A549 (cell line): ENCODE data around the gene SHLD1. TPM values are rescaled to one million over a fixed set of nuclear protein-coding genes. Genes with fewer than 3 reads are reported as not detected.

Experiments
- ATAC-seq, 2 experiments: fragments of 200-7000 bp in 1 of 2; fragments of >200 bp in 1 of 2; cut with Nextera tagmentation in 1 of 2; cut with Tn5 transposase in 1 of 2; 3 replicates each; pipeline versions ENCODE4 v1.8.0 to v1.9.1; 2018 to 2020; ENCODE audit warnings: mild to moderate bottlenecking in 1 of 2, moderate library complexity in 1 of 2
- CTCF ChIA-PET: fragments of 300-600 bp; sonication (Branson Sonifier 250); formaldehyde crosslinking; extraction: SDS; loops from one replicate; lab custom pipeline; 2021; ENCODE audit warnings: antibody characterized with exemption, inconsistent platforms; lab: Yijun Ruan, JAX
- POLR2A ChIA-PET: fragments of 350-600 bp; formaldehyde crosslinking; extraction: SDS; loops from one replicate; lab custom pipeline; 2021; ENCODE audit warnings: antibody characterized with exemption, inconsistent platforms; lab: Yijun Ruan, JAX
- DNase-seq, 2 experiments: peaks; one replicate each; pipeline versions ENCODE4 v3.0.0 to v3.0.0-alpha.2; 2011 to 2016; ENCODE audit warnings: low read depth in 1 of 2, low spot score in 1 of 2
- FAIRE-seq: peaks from 2 replicates; lab custom pipeline; 2011; peaks lifted over from hg19 to GRCh38; lab: Jason Lieb, UNC
- H3K27ac ChIP-seq, 2 experiments: fragments of >200 bp; sonication (Bioruptor Twin); formaldehyde crosslinking; 3 replicates each; pipeline ENCODE4 v1.5.1; 2016 to 2017
- H3K4me1 ChIP-seq: fragments of >200 bp; sonication (Bioruptor Twin); formaldehyde crosslinking; 3 replicates; pipeline ENCODE4 v1.6.1; 2016
- H3K4me2 ChIP-seq: fragments of >200 bp; sonication (Bioruptor Twin); formaldehyde crosslinking; 3 replicates; pipeline ENCODE4 v1.6.1; 2016
- H3K4me3 ChIP-seq: fragments of >200 bp; sonication (Bioruptor Twin); formaldehyde crosslinking; 3 replicates; pipeline ENCODE4 v1.5.1; 2016
- H3K9me3 ChIP-seq: fragments of >200 bp; sonication (Bioruptor Twin); formaldehyde crosslinking; 3 replicates; pipeline ENCODE4 v1.6.1; 2016
- FOSB ChIP-seq: fragments of 250-450 bp; sonication (Bioruptor Pico); IDR thresholded peaks from 2 replicates; pipeline ENCODE4 v1.5.0; 2020; ENCODE audit warnings: mild to moderate bottlenecking, moderate library complexity
- FOSL2 ChIP-seq, 2 experiments: fragments of 450-650 bp in 1 of 2; fragments of >200 bp in 1 of 2; sonication (Bioruptor Twin) in 1 of 2; formaldehyde crosslinking; IDR thresholded peaks; 2 replicates each; pipeline versions ENCODE4 v1.5.0 to v1.6.1; 2016 to 2020; ENCODE audit warnings: mild to moderate bottlenecking in 1 of 2, moderate library complexity in 1 of 2
- HDAC2 ChIP-seq: fragments of 200-600 bp; sonication (generic); IDR thresholded peaks from 2 replicates; pipeline ENCODE4 v1.6.1; 2016
- HEYL ChIP-seq: fragments of 250-450 bp; sonication (Bioruptor Pico); IDR thresholded peaks from 2 replicates; pipeline ENCODE4 v1.8.0; 2021; ENCODE audit warnings: mild to moderate bottlenecking, moderate library complexity
- JUN ChIP-seq, 2 experiments: fragments of >200 bp; sonication (Bioruptor Twin); formaldehyde crosslinking; IDR thresholded peaks; 2 replicates in 1 of 2; 3 replicates in 1 of 2; pipeline ENCODE4 v1.6.1; 2016 to 2017
- MAZ ChIP-seq: fragments of 150-350 bp; IDR thresholded peaks from 2 replicates; pipeline ENCODE4 v1.6.1; 2014; ENCODE audit warnings: antibody characterized with exemption, low read depth, low read length, borderline replicate concordance
- NPAS2 ChIP-seq: fragments of 250-450 bp; sonication (Bioruptor Pico); IDR thresholded peaks from 2 replicates; pipeline ENCODE4 v1.8.0; 2022; ENCODE audit warnings: mild to moderate bottlenecking, moderate library complexity, borderline replicate concordance
- RAD21 ChIP-seq, 2 experiments: fragments of >200 bp in 1 of 2; sonication (Bioruptor Twin) in 1 of 2; formaldehyde crosslinking in 1 of 2; IDR thresholded peaks in 1 of 2; conservative IDR thresholded peaks in 1 of 2; 2 replicates in 1 of 2; 3 replicates in 1 of 2; pipeline ENCODE4 v1.6.1; 2012 to 2018; ENCODE audit warnings: inconsistent platforms in 1 of 2
- RARB ChIP-seq: fragments of 250-450 bp; sonication (Bioruptor Pico); IDR thresholded peaks from 2 replicates; pipeline ENCODE4 v1.8.0; 2021; ENCODE audit warnings: mild to moderate bottlenecking, moderate library complexity
- RNF2 ChIP-seq: fragments of 200-600 bp; sonication (generic); IDR thresholded peaks from 2 replicates; pipeline ENCODE4 v1.6.1; 2016; ENCODE audit warnings: low read depth, mild to moderate bottlenecking, antibody characterized with exemption, moderate library complexity, borderline replicate concordance
- SMC3 ChIP-seq: fragments of >200 bp; sonication (Bioruptor Twin); formaldehyde crosslinking; IDR thresholded peaks from 3 replicates; pipeline ENCODE4 v1.6.1; 2018; ENCODE audit warnings: inconsistent platforms
- WGBS: methylation state at CpG from one replicate; pipeline ENCODE4 v1.1.6; 2017; ENCODE audit errors: missing lambda C conversion rate; 5-methylcytosine and 5-hydroxymethylcytosine counted together
- polyA plus RNA-seq, 4 experiments: library from polyadenylated mRNA; depleted of rRNA in 3 of 4; stranded (reverse); fragments of >200 nt; fragmentation: RNase III in 1 of 4; extraction: RNeasy Plus Mini Kit Qiagen cat#74134 plus additional on column Dnase treatment in 1 of 4; gene quantifications; 2 replicates in 3 of 4; 3 replicates in 1 of 4; pipeline ENCODE4 v1.2.3, GENCODE V29; 2011 to 2017
- TF ChIP-seq, protein P1 (sequence below): fragments of >200 bp; sonication (Bioruptor Twin); formaldehyde crosslinking; IDR thresholded peaks from 3 replicates; pipeline ENCODE4 v1.5.1; 2016
- TF ChIP-seq, protein P2 (sequence below): fragments of 200-600 bp; sonication (generic); IDR thresholded peaks from 2 replicates; pipeline ENCODE4 v1.6.1; 2016; ENCODE audit warnings: antibody characterized with exemption, mild to moderate bottlenecking, moderate library complexity
- TF ChIP-seq, protein P3 (sequence below): fragments of >200 bp; sonication (Bioruptor Twin); formaldehyde crosslinking; IDR thresholded peaks from 3 replicates; pipeline ENCODE4 v1.6.1; 2016

The SHLD1 gene
- polyA plus RNA-seq, 2 of the 4 experiments (the other 2 are of a cell fraction): 6.5 to 18.4 TPM

DNA sequence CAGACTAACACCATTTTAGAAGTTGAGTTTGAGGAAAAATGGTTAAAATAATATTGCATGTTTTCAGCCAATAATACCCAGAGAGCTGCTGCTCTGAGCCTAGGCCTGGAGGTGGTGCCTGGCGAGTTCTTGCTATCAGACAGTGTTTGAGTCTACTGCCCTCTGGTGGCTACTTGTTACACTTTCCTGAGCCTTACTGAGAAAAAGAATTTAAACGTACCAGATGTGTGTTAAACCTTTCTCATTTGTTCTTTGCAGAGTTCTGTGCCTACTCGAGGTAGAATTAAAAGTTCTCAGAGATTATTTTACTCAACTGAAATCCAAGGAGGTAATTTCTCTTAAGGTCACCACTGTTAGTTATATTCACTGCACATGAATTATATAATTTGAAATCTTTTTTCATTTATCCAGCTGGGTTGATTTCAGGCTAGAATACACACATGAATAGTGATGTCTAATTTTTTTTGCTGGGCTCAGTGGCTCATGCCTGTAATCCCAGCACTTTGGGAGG, 38.2 kb downstream of the SHLD1 start:
- Histone ChIP-seq H3K9me3 (no peaks in the 10 kb centered on the region; the same call in 2 of the 3 replicates), H3K4me2 (peak overlapping the region; percentile 48; the same call in 1 of the 3 replicates), H3K4me3 (no peak overlapping the region), H3K27ac (peak overlapping the region; percentile 69 to 74), H3K4me1 (peaks cover 37% of the 10 kb centered on the region)
- ATAC-seq (peak; percentile 91 to 92), FAIRE-seq (peak; percentile 94), DNase-seq (peak; percentile 80 to 94)
- POLR2A ChIA-PET: interaction anchor here (1.0 to 1.3 kb wide), 3 partner anchors 216 to 231 kb away, joined by 3 to 12 read pairs (median 7); no protein-coding TSS in a partner anchor
- TF ChIP-seq RAD21 (conservative IDR thresholded peaks at IDR 0.05 in 1 of 2, IDR thresholded peaks at IDR 0.05 in 1 of 2) (peak; percentile 100), NPAS2 (no peak), SMC3 (peak; percentile 100)
- TF ChIP-seq, protein P1, sequence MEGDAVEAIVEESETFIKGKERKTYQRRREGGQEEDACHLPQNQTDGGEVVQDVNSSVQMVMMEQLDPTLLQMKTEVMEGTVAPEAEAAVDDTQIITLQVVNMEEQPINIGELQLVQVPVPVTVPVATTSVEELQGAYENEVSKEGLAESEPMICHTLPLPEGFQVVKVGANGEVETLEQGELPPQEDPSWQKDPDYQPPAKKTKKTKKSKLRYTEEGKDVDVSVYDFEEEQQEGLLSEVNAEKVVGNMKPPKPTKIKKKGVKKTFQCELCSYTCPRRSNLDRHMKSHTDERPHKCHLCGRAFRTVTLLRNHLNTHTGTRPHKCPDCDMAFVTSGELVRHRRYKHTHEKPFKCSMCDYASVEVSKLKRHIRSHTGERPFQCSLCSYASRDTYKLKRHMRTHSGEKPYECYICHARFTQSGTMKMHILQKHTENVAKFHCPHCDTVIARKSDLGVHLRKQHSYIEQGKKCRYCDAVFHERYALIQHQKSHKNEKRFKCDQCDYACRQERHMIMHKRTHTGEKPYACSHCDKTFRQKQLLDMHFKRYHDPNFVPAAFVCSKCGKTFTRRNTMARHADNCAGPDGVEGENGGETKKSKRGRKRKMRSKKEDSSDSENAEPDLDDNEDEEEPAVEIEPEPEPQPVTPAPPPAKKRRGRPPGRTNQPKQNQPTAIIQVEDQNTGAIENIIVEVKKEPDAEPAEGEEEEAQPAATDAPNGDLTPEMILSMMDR: peak; percentile 99
- WGBS: 2% methylated on average over 3 of the region's 3 CpGs
- CTCF ChIA-PET: interaction anchor here (0.6 to 13.1 kb wide), 101 partner anchors 9 to 289 kb away, joined by 3 to 175 read pairs (median 5); no protein-coding TSS in a partner anchor

DNA sequence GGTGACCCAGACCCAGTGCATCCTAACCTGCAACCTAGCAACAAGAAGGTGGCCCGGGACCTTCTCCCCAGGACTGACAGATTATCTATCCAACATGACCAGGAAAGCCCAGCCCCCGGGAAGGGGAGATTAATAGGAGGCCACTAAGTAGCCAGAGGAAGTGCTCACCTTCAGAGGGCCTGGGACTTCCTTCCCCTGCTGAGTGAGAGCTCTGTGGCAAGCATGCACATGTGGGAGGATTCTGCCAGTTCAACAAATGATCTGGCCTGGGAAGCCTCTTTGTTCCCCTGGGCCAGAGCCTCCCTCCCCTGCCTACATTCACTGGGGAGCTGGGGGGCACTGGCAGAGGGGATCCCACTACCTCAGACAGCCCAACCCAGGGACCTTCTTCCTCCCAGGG, 39.6 kb downstream of the SHLD1 start:
- Histone ChIP-seq H3K9me3 (no peaks in the 10 kb centered on the region; the same call in 2 of the 3 replicates), H3K27ac (peak overlapping the region; percentile 30 to 69; a peak in 5 of 6 replicates), H3K4me2 (no peak overlapping the region), H3K4me3 (no peak overlapping the region), H3K4me1 (peaks cover 34% of the 10 kb centered on the region)
- ATAC-seq (no peak; a peak in 1 of 6 replicates), DNase-seq (no peak), FAIRE-seq (no peak)
- WGBS: 73% methylated on average over 2 of the region's 2 CpGs
- ChIA-PET POLR2A (no interaction called here), CTCF (interaction anchor here (0.6 to 13.1 kb wide), 13 partner anchors 14 to 271 kb away, joined by 3 to 175 read pairs (median 24); no protein-coding TSS in a partner anchor)
- TF ChIP-seq, protein P2, sequence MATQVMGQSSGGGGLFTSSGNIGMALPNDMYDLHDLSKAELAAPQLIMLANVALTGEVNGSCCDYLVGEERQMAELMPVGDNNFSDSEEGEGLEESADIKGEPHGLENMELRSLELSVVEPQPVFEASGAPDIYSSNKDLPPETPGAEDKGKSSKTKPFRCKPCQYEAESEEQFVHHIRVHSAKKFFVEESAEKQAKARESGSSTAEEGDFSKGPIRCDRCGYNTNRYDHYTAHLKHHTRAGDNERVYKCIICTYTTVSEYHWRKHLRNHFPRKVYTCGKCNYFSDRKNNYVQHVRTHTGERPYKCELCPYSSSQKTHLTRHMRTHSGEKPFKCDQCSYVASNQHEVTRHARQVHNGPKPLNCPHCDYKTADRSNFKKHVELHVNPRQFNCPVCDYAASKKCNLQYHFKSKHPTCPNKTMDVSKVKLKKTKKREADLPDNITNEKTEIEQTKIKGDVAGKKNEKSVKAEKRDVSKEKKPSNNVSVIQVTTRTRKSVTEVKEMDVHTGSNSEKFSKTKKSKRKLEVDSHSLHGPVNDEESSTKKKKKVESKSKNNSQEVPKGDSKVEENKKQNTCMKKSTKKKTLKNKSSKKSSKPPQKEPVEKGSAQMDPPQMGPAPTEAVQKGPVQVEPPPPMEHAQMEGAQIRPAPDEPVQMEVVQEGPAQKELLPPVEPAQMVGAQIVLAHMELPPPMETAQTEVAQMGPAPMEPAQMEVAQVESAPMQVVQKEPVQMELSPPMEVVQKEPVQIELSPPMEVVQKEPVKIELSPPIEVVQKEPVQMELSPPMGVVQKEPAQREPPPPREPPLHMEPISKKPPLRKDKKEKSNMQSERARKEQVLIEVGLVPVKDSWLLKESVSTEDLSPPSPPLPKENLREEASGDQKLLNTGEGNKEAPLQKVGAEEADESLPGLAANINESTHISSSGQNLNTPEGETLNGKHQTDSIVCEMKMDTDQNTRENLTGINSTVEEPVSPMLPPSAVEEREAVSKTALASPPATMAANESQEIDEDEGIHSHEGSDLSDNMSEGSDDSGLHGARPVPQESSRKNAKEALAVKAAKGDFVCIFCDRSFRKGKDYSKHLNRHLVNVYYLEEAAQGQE: no peak
- TF ChIP-seq RARB (CRISPR knock-in tag) (no peak), FOSL2 (IDR thresholded peaks at IDR 0.05) (no peak), FOSL2 (CRISPR knock-in tag; IDR thresholded peaks at IDR 0.05) (no peak), HDAC2 (no peak), JUN (IDR thresholded peaks at IDR 0.05) (no peak), RNF2 (no peak), HEYL (CRISPR knock-in tag) (no peak), MAZ (no peak)
- TF ChIP-seq, protein P3, sequence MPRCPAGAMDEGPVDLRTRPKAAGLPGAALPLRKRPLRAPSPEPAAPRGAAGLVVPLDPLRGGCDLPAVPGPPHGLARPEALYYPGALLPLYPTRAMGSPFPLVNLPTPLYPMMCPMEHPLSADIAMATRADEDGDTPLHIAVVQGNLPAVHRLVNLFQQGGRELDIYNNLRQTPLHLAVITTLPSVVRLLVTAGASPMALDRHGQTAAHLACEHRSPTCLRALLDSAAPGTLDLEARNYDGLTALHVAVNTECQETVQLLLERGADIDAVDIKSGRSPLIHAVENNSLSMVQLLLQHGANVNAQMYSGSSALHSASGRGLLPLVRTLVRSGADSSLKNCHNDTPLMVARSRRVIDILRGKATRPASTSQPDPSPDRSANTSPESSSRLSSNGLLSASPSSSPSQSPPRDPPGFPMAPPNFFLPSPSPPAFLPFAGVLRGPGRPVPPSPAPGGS: no peak

DNA sequence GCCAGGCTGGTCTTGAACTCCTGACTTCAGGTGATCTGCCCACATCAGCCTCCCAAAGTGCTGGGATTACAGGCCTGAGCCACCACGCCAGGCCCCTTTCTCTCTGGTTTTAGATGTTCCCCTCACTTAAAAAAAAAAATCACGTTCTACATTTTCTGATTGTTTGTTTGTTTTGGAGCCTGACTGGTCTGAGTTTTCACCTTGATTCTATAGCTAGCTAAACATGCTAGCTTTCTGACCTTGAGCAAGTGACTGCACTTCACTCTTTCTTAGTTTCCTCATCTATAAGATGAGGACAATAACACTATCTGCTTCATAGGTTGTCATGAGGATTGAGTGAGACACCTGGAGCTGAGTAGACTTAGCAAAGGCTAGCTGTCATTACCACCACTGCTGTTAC, 43.7 kb downstream of the SHLD1 start:
- no peak for FAIRE-seq
- DNase-seq: no peak
- no peak for ATAC-seq
- Histone ChIP-seq H3K4me2 (no peak overlapping the region), H3K4me3 (no peak overlapping the region), H3K9me3 (no peaks in the 10 kb centered on the region; the same call in 2 of the 3 replicates), H3K4me1 (no peaks in the 10 kb centered on the region), H3K27ac (no peak overlapping the region)
- ChIA-PET POLR2A (no interaction called here), CTCF (interaction anchor here (1.1 to 2.1 kb wide), 3 partner anchors 234 to 264 kb away, joined by 3 to 9 read pairs (median 9); no protein-coding TSS in a partner anchor)
- whole genome bisulfite sequencing: 59% methylated on average over 2 of the region's 2 CpGs
- no peak for TF ChIP-seq FOSB (CRISPR knock-in tag)
- TF ChIP-seq, protein P3: no peak
